ENCODE results near the gene ACOXL. TPM values are rescaled to one million over a fixed set of nuclear protein-coding genes. Genes with fewer than 3 reads are reported as not detected.

Gene ACOXL
- total and polyA plus RNA-seq, 2 of the 8 experiments (the other 6 are each of a cell fraction or from before 2014, with no cell fraction given) = 11.4 to 20.6 TPM

GRCh38 chr2:110740747-110741349 is 8.5 kb downstream of the ACOXL start (continued):
- no peak for TF ChIP-seq CHD7 (IDR thresholded peaks at IDR 0.05; ENCODE audit: insufficient replicate concordance, low read length)
- no peak for TF ChIP-seq BACH1 (IDR thresholded peaks at IDR 0.05; ENCODE audit: low read length)
- no peak for TF ChIP-seq HDAC6 (IDR thresholded peaks at IDR 0.05; ENCODE audit: low read depth, low read length)
- TF ChIP-seq CTCF (IDR thresholded peaks at IDR 0.05; ENCODE audit: control extremely low read depth in 1 of 3, insufficient read depth in 1 of 3, low read depth in 1 of 3, low read length in 3 of 3) = no peak
- TF ChIP-seq RNF2 (IDR thresholded peaks at IDR 0.05; ENCODE audit: borderline replicate concordance, low read depth, low read length, missing control alignments, poor library complexity, severe bottlenecking) = no peak
- no peak for TF ChIP-seq RXRA (IDR thresholded peaks at IDR 0.05; ENCODE audit: insufficient read depth, low read depth, low read length)
